ENCODE data around the gene RHEBL1. TPM values are rescaled to one million over a fixed set of nuclear protein-coding genes. Genes with fewer than 3 reads are reported as not detected.

Gene RHEBL1
- total and polyA plus RNA-seq, 2 of the 4 experiments (the other 2 are of a cell fraction): 0.62 to 0.72 TPM

GRCh38 chr12:49094160-49094974, 24.6 kb upstream of the RHEBL1 start, which contains the start of gene DHH:
Gene DHH (minus strand): TSS chr12:49094801. CDS start chr12:49094512, 289 bp downstream.
- Histone ChIP-seq H2BK20ac (ENCODE audit: low read depth, low read length) (no peak within 1 kb of the TSS), H3K9me1 (ENCODE audit: insufficient read depth, low read length) (no peaks in the 10 kb centered on the region), H4K5ac (ENCODE audit: low read depth, low read length) (no peak within 1 kb of the TSS), H3K56ac (ENCODE audit: extremely low read depth, insufficient read depth, low read length) (no peak within 1 kb of the TSS), H3K9me3 (ENCODE audit: control insufficient read depth, insufficient read depth, low read length) (no peaks in the 10 kb centered on the region), H2AK5ac (ENCODE audit: low read depth, low read length) (no peak within 1 kb of the TSS; the same call in 1 of the 2 replicates), H3K9ac (ENCODE audit: low read depth, low read length) (no peak within 1 kb of the TSS), H2BK15ac (ENCODE audit: low read depth, low read length) (no peak within 1 kb of the TSS), H3K4me2 (ENCODE audit: low read depth, low read length) (peak within 1 kb of the TSS; percentile 7), H3K4ac (ENCODE audit: low read depth, low read length) (no peak within 1 kb of the TSS), H3K4me3 (ENCODE audit: insufficient read depth, low read depth, low read length) (no peak within 1 kb of the TSS), H2AFZ (replicated peaks; ENCODE audit: low read length, poor library complexity) (peak within 1 kb of the TSS; percentile 34), H3K27me3 (ENCODE audit: control insufficient read depth, insufficient read depth, low read length) (peaks cover 24% of the 10 kb centered on the region; the same call in 1 of the 2 replicates), H3K18ac (ENCODE audit: low read depth, low read length) (no peak within 1 kb of the TSS), H3K27ac (ENCODE audit: insufficient read depth, low read length) (no peak within 1 kb of the TSS), H2BK120ac (ENCODE audit: low read depth, low read length) (no peak within 1 kb of the TSS), H3K36me3 (ENCODE audit: control insufficient read depth, insufficient read depth, low read length) (peaks cover 17% of the 10 kb centered on the region), H4K8ac (ENCODE audit: low read depth in 2 of 2, low read length in 2 of 2) (no peak within 1 kb of the TSS), H3K79me1 (ENCODE audit: low read depth in 1 of 2, low read length in 2 of 2) (no peaks in the 10 kb centered on the region), H4K20me1 (ENCODE audit: insufficient read depth, low read length) (peaks cover 6% of the 10 kb centered on the region; the same call in 1 of the 2 replicates), H2BK5ac (ENCODE audit: low read depth, low read length, poor library complexity, severe bottlenecking) (no peak within 1 kb of the TSS), H3K23ac (ENCODE audit: low read depth, low read length) (no peak within 1 kb of the TSS; the same call in none of the 2 replicates), H4K91ac (ENCODE audit: insufficient read depth, low read depth, low read length) (no peak within 1 kb of the TSS), H3K14ac (replicated peaks; ENCODE audit: low read depth, low read length) (no peak within 1 kb of the TSS), H3K4me1 (ENCODE audit: control insufficient read depth, insufficient read depth, low read length) (peaks cover 7% of the 10 kb centered on the region; the same call in 1 of the 2 replicates), H2AK9ac (replicated peaks; ENCODE audit: low read depth, low read length, poor library complexity) (no peak within 1 kb of the TSS)
- CTCF ChIA-PET: interaction anchor here (1.0 kb wide), 2 partner anchors 15 to 16 kb away, joined by 3 read pairs; partner anchors contain the start of gene LMBR1L
- TF ChIP-seq RCOR1 (IDR thresholded peaks at IDR 0.05; ENCODE audit: insufficient replicate concordance, low read length) (no peak), SMC3 (IDR thresholded peaks at IDR 0.05; ENCODE audit: low read depth, low read length) (no peak), POLR2A (IDR thresholded peaks at IDR 0.05; ENCODE audit: low read depth, low read length) (no peak), MXI1 (IDR thresholded peaks at IDR 0.05; ENCODE audit: borderline replicate concordance, low read depth, low read length) (no peak), USF2 (IDR thresholded peaks at IDR 0.05; ENCODE audit: low read depth, low read length) (no peak), CHD1 (IDR thresholded peaks at IDR 0.05; ENCODE audit: low read depth, low read length) (no peak), CEBPB (IDR thresholded peaks at IDR 0.05; ENCODE audit: low read depth, low read length) (no peak), FOS (IDR thresholded peaks at IDR 0.05; ENCODE audit: low read depth, low read length) (no peak)
- dilution Hi-C loops (cut with HindIII; ENCODE audit: low sequenced_read_pairs, unreplicated experiment) (no loop called here), intact Hi-C loops (cut with micrococcal nuclease) (no loop called here), in situ Hi-C loops (cut with MboI; ENCODE audit: low sequenced_read_pairs) (no loop called here)
- 11% methylated on average over 19 of the region's 49 CpGs; no CpG with 5 or more reads in 1 of the 2 experiments for WGBS, 2 experiments (ENCODE audit: extremely low coverage in 2 of 2, insufficient read length in 1 of 2)
- ATAC-seq (ENCODE audit: low read depth) (peak; percentile 19), DNase-seq (no peak)
- POLR2A ChIA-PET (ENCODE audit: unreplicated experiment): no interaction called here
- no TSS peak for BruUV-seq (replicated peaks)

Data from IMR-90 (cell line).